MM.1S (cell line): ENCODE measurements around the gene MARCHF7.

ENCODE experiments used
- DNase-seq: peaks from one replicate; pipeline ENCODE4 v3.0.0-alpha.2; 2015
- H2AFZ ChIP-seq: fragments of 300-600 bp; sonication (generic); 2 replicates; pipeline ENCODE4 v1.6.0; 2016; ENCODE audit warnings: antibody characterized with exemption, low read length
- H3F3A ChIP-seq: fragments of 300-600 bp; sonication (generic); 2 replicates; pipeline ENCODE4 v1.6.1; 2016; ENCODE audit warnings: mild to moderate bottlenecking, antibody characterized with exemption, low read length, moderate library complexity, mixed read lengths; ENCODE audit not compliant: insufficient read depth
- H3K27ac ChIP-seq: fragments of 300-600 bp; sonication (generic); 2 replicates; pipeline ENCODE4 v1.5.1; 2016; ENCODE audit warnings: mild to moderate bottlenecking, low read length
- H3K27me3 ChIP-seq: fragments of 300-600 bp; sonication (generic); replicated peaks from 2 replicates; pipeline ENCODE4 v1.6.0; 2016; ENCODE audit warnings: low read length; ENCODE audit not compliant: insufficient read depth
- H3K36me3 ChIP-seq: fragments of 300-600 bp; sonication (generic); replicated peaks from 2 replicates; pipeline ENCODE4 v1.6.1; 2016; ENCODE audit warnings: mild to moderate bottlenecking, low read length, mixed read lengths; ENCODE audit not compliant: insufficient read depth
- H3K4me1 ChIP-seq: fragments of 300-600 bp; sonication (generic); 2 replicates; pipeline ENCODE4 v1.6.1; 2016; ENCODE audit warnings: low read length, mixed read lengths
- H3K4me2 ChIP-seq: fragments of 300-600 bp; sonication (generic); 2 replicates; pipeline ENCODE4 v1.6.0; 2016; ENCODE audit warnings: low read depth, low read length
- H3K4me3 ChIP-seq: fragments of 300-600 bp; sonication (generic); 2 replicates; pipeline ENCODE4 v1.5.1; 2016; ENCODE audit warnings: low read length, mixed read lengths
- H3K79me2 ChIP-seq: fragments of 300-600 bp; sonication (generic); 2 replicates; pipeline ENCODE4 v1.6.1; 2016; ENCODE audit warnings: mixed run types, low read length, mixed read lengths
- H3K9ac ChIP-seq: fragments of 300-600 bp; sonication (generic); 2 replicates; pipeline ENCODE4 v1.6.1; 2016; ENCODE audit warnings: low read length, mixed read lengths
- H3K9me2 ChIP-seq: fragments of 300-600 bp; sonication (generic); replicated peaks from 2 replicates; pipeline ENCODE4 v1.6.1; 2016; ENCODE audit warnings: mild to moderate bottlenecking, low read length, mixed read lengths; ENCODE audit not compliant: insufficient read depth
- H3K9me3 ChIP-seq: fragments of 300-600 bp; sonication (generic); replicated peaks from 2 replicates; pipeline ENCODE4 v1.6.1; 2016; ENCODE audit warnings: mild to moderate bottlenecking, low read length, mixed read lengths; ENCODE audit not compliant: insufficient read depth
- H4K20me1 ChIP-seq: fragments of 300-600 bp; sonication (generic); 2 replicates; pipeline ENCODE4 v1.6.1; 2016; ENCODE audit warnings: mild to moderate bottlenecking, low read length, moderate library complexity, mixed read lengths; ENCODE audit not compliant: insufficient read depth
- EZH2 ChIP-seq: fragments of 300-600 bp; sonication (generic); optimal IDR thresholded peaks from 2 replicates; pipeline ENCODE3; 2017; ENCODE audit warnings: low read depth, mild to moderate bottlenecking, antibody characterized with exemption, low read length, mixed read lengths
- EZH2phosphoT487 ChIP-seq: fragments of 300-600 bp; sonication (generic); IDR thresholded peaks from 2 replicates; pipeline ENCODE4 v1.6.1; 2018; ENCODE audit warnings: antibody characterized with exemption, low read length
- TF ChIP-seq, protein P1 (sequence below): fragments of 300-600 bp; sonication (generic); IDR thresholded peaks from 2 replicates; pipeline ENCODE4 v1.5.1; 2016; ENCODE audit warnings: antibody characterized with exemption, low read length, mixed read lengths

Gene MARCHF7

DNA sequence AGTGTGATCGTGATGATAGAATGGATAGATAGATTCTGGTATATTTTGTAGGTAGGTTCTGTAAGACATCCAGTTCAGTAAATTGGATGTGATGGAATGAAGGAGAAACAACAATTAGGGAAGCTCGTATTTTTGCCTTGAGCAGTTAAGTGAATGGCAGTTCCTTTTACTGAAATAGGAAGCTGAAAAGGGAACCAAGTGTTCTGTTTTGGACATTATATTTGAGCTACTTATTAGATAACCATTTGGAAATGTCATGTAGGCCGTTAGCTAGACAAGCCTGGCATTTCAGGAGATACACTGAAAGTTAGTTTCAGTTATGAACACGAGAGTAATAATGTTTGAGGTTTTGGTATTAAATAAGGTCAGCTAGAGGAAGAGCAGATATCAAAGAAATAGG lies 41.5 kb downstream of the MARCHF7 start:
- H3K9me3 ChIP-seq, result no peaks in the 10 kb centered on the region
- H4K20me1 ChIP-seq, result peaks cover 5% of the 10 kb centered on the region; the same call in 1 of the 2 replicates
- no peak for DNase-seq
- H3K36me3 ChIP-seq, result peaks cover 11% of the 10 kb centered on the region; the same call in 1 of the 2 replicates
- H3F3A ChIP-seq, result 0 out of 2 replicates have a peak, but pooled peaks cover 2% of the 10 kb centered on the region
- peaks cover 70% of the 10 kb centered on the region for H3K79me2 ChIP-seq
- no peaks in the 10 kb centered on the region for H3K4me1 ChIP-seq
- H3K9me2 ChIP-seq, result no peaks in the 10 kb centered on the region
- H2AFZ ChIP-seq, result no peak overlapping the region
- H3K9ac ChIP-seq, result no peak overlapping the region
- no peak overlapping the region for H3K27ac ChIP-seq
- no peak overlapping the region for H3K4me2 ChIP-seq
- TF ChIP-seq, protein P1, sequence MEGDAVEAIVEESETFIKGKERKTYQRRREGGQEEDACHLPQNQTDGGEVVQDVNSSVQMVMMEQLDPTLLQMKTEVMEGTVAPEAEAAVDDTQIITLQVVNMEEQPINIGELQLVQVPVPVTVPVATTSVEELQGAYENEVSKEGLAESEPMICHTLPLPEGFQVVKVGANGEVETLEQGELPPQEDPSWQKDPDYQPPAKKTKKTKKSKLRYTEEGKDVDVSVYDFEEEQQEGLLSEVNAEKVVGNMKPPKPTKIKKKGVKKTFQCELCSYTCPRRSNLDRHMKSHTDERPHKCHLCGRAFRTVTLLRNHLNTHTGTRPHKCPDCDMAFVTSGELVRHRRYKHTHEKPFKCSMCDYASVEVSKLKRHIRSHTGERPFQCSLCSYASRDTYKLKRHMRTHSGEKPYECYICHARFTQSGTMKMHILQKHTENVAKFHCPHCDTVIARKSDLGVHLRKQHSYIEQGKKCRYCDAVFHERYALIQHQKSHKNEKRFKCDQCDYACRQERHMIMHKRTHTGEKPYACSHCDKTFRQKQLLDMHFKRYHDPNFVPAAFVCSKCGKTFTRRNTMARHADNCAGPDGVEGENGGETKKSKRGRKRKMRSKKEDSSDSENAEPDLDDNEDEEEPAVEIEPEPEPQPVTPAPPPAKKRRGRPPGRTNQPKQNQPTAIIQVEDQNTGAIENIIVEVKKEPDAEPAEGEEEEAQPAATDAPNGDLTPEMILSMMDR, result no peak
- TF ChIP-seq EZH2 (no peak), EZH2phosphoT487 (no peak)
- no peak overlapping the region for H3K4me3 ChIP-seq
- H3K27me3 ChIP-seq, result no peaks in the 10 kb centered on the region

DNA sequence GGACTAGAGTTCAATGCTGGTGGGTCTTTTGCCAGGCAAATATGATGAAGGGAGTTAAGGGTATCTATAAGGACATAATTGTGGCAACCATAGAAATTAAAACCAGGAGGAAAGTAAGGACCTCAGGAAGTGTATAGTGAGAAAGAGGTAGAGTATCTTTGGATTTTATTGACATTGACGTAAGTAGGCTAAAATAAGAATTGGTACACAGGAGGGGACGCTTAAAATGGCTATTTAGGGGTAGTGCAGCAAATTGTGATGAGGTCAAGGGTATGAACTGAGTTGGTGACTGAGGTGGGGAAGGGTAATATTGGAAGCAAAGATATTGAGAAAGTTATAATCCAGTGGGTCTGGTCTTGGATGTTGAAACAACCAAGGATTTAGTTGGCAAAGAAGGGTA lies 42.7 kb downstream of the MARCHF7 start:
- Histone ChIP-seq H3K4me1 (no peaks in the 10 kb centered on the region), H3K9me3 (no peaks in the 10 kb centered on the region), H3K36me3 (peaks cover 11% of the 10 kb centered on the region; the same call in 1 of the 2 replicates), H4K20me1 (peaks cover 5% of the 10 kb centered on the region; the same call in 1 of the 2 replicates), H3K27ac (no peak overlapping the region), H3K9me2 (no peaks in the 10 kb centered on the region), H3F3A (0 out of 2 replicates have a peak, but pooled peaks cover 2% of the 10 kb centered on the region), H3K4me3 (no peak overlapping the region), H3K79me2 (peaks cover 68% of the 10 kb centered on the region), H2AFZ (no peak overlapping the region), H3K27me3 (no peaks in the 10 kb centered on the region), H3K9ac (no peak overlapping the region), H3K4me2 (no peak overlapping the region)
- TF ChIP-seq EZH2phosphoT487, result no peak
- TF ChIP-seq, protein P1, result no peak
- TF ChIP-seq EZH2, result no peak
- DNase-seq, result no peak

DNA sequence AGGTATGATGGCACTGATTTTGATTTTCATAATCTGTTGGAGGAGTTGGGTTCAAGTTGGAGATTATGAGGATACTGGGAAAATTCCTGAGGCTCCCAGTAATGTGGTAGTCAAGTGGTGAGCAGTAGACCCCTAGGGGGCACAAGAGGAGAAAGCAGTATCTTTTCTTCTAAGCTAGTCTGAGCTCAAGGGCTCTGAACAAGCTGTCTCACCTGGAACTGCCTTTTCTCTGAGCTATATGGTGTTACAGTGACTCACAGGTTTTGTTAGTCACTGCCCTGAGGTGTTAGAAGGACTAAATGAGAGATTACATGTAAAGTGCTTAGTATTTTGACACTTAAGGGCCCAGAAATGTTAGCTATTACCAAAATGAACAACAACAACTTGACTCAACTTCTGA lies 43.5 kb downstream of the MARCHF7 start:
- 0 out of 2 replicates have a peak, but pooled peaks cover 2% of the 10 kb centered on the region for H3F3A ChIP-seq
- H4K20me1 ChIP-seq, result peaks cover 5% of the 10 kb centered on the region; the same call in 1 of the 2 replicates
- TF ChIP-seq EZH2, result no peak
- TF ChIP-seq, protein P1, result peak; percentile 20
- no peak overlapping the region for H3K4me2 ChIP-seq
- no peak overlapping the region for H2AFZ ChIP-seq
- no peaks in the 10 kb centered on the region for H3K27me3 ChIP-seq
- no peak overlapping the region for H3K4me3 ChIP-seq
- peaks cover 15% of the 10 kb centered on the region; the same call in 1 of the 2 replicates for H3K36me3 ChIP-seq
- H3K9me3 ChIP-seq, result no peaks in the 10 kb centered on the region
- peaks cover 66% of the 10 kb centered on the region for H3K79me2 ChIP-seq
- H3K4me1 ChIP-seq, result no peaks in the 10 kb centered on the region
- DNase-seq, result no peak
- no peaks in the 10 kb centered on the region for H3K9me2 ChIP-seq
- H3K9ac ChIP-seq, result no peak overlapping the region
- no peak overlapping the region for H3K27ac ChIP-seq
